Erythroblast (primary cell): Measurements from ENCODE around the gene SWI5.

Experiments
- GATA1 ChIP-seq: IDR thresholded peaks from 2 replicates; pipeline ENCODE4 v1.6.1; 2011; ENCODE audit warnings: low read depth, mild to moderate bottlenecking, control low read depth, low read length, moderate library complexity
- POLR2A ChIP-seq: IDR thresholded peaks from 2 replicates; pipeline ENCODE4 v1.6.1; 2011; ENCODE audit warnings: mild to moderate bottlenecking, low read length

GRCh38 chr9:128286440-128286839 is 10.4 kb downstream of the SWI5 start:
- no peak for TF ChIP-seq POLR2A
- no peak for TF ChIP-seq GATA1
